ENCODE measurements around the gene CXCL16.

- TF ChIP-seq GATA2 (IDR thresholded peaks at IDR 0.05; ENCODE audit: low read depth, low read length) (no peak), GATA3 (IDR thresholded peaks at IDR 0.05; ENCODE audit: low read depth, low read length) (no peak)
Measured at GRCh38 chr17:4708436-4708835, 31.3 kb downstream of the CXCL16 start.
